B cell (primary cell): ENCODE data around the gene ZFX.

ENCODE experiments used
- EZH2 ChIP-seq: IDR thresholded peaks from 2 replicates; pipeline ENCODE4 v1.6.1; 2012; ENCODE audit warnings: borderline replicate concordance, low read depth, mild to moderate bottlenecking, moderate library complexity, low read length; ENCODE audit not compliant: insufficient read depth, poor library complexity, severe bottlenecking
- TF ChIP-seq, protein P1 (sequence below): fragments of 200-600 bp; IDR thresholded peaks from one replicate; pipeline ENCODE4 v1.8.0; 2022; ENCODE audit warnings: antibody characterized with exemption, mild to moderate bottlenecking

- TF ChIP-seq, protein P1, sequence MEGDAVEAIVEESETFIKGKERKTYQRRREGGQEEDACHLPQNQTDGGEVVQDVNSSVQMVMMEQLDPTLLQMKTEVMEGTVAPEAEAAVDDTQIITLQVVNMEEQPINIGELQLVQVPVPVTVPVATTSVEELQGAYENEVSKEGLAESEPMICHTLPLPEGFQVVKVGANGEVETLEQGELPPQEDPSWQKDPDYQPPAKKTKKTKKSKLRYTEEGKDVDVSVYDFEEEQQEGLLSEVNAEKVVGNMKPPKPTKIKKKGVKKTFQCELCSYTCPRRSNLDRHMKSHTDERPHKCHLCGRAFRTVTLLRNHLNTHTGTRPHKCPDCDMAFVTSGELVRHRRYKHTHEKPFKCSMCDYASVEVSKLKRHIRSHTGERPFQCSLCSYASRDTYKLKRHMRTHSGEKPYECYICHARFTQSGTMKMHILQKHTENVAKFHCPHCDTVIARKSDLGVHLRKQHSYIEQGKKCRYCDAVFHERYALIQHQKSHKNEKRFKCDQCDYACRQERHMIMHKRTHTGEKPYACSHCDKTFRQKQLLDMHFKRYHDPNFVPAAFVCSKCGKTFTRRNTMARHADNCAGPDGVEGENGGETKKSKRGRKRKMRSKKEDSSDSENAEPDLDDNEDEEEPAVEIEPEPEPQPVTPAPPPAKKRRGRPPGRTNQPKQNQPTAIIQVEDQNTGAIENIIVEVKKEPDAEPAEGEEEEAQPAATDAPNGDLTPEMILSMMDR = no peak
- no peak for TF ChIP-seq EZH2
Measured at GRCh38 chrX:24198101-24198500, 48.6 kb downstream of the ZFX start.
